Caco-2 (cell line): Measurements from ENCODE around the gene CARD11. TPM values are rescaled to one million over a fixed set of nuclear protein-coding genes. Genes with fewer than 3 reads are reported as not detected.

ENCODE experiments used
- BruUV-seq: library from RNA; stranded (reverse); fragments of 400-500 nt; replicated peaks from 2 replicates; lab custom pipeline; 2021; lab: Mats Ljungman, UMichigan
- CTCF ChIA-PET: fragments of 300-600 bp; sonication (Branson Sonifier 250); formaldehyde crosslinking; loops from one replicate; lab custom pipeline; 2022; ENCODE audit warnings: antibody characterized with exemption; lab: Charles Lee
- POLR2A ChIA-PET: fragments of 300-600 bp; sonication (Branson Sonifier 250); formaldehyde crosslinking; loops from one replicate; lab custom pipeline; 2022; ENCODE audit warnings: antibody characterized with exemption; lab: Charles Lee
- DNase-seq, 2 experiments: peaks; one replicate each; pipeline versions ENCODE4 v3.0.0 to v3.0.0-alpha.2; 2020 to 2022
- H3K27me3 ChIP-seq: replicated peaks from 2 replicates; pipeline ENCODE4 v1.6.0; 2011; ENCODE audit warnings: low read length; ENCODE audit not compliant: control insufficient read depth, insufficient read depth
- H3K36me3 ChIP-seq: 2 replicates; pipeline ENCODE4 v1.5.1; 2011; ENCODE audit warnings: low read length; ENCODE audit not compliant: control insufficient read depth, insufficient read depth
- H3K4me1 ChIP-seq: fragments of 250-450 bp; sonication (Bioruptor Pico); 2 replicates; pipeline ENCODE4 v1.5.1; 2020; ENCODE audit warnings: mild to moderate bottlenecking
- H3K4me3 ChIP-seq: 2 replicates; pipeline ENCODE4 v1.5.1; 2011; ENCODE audit warnings: low read depth, mild to moderate bottlenecking, control low read depth, low read length
- H3K9me3 ChIP-seq: fragments of 250-450 bp; sonication (Bioruptor Pico); 2 replicates; pipeline ENCODE4 v1.5.1; 2020; ENCODE audit warnings: mild to moderate bottlenecking, moderate library complexity
- H3K27ac Mint-ChIP-seq: one replicate; pipeline ENCODE4 v1.8.0; 2022; ENCODE audit warnings: mixed read lengths; ENCODE audit not compliant: unreplicated experiment
- H3K27me3 Mint-ChIP-seq: one replicate; pipeline ENCODE4 v1.8.0; 2022; ENCODE audit warnings: mixed read lengths; ENCODE audit not compliant: insufficient read depth, unreplicated experiment
- H3K36me3 Mint-ChIP-seq: one replicate; pipeline ENCODE4 v1.8.0; 2022; ENCODE audit warnings: mild to moderate bottlenecking, mixed read lengths; ENCODE audit not compliant: insufficient read depth, unreplicated experiment
- H3K4me1 Mint-ChIP-seq: one replicate; pipeline ENCODE4 v1.8.0; 2022; ENCODE audit warnings: low read depth, mixed read lengths; ENCODE audit not compliant: unreplicated experiment
- H3K4me3 Mint-ChIP-seq: one replicate; pipeline ENCODE4 v1.8.0; 2022; ENCODE audit warnings: mild to moderate bottlenecking, moderate library complexity, mixed read lengths; ENCODE audit not compliant: unreplicated experiment
- H3K9me3 Mint-ChIP-seq: one replicate; pipeline ENCODE4 v1.8.0; 2022; ENCODE audit warnings: mixed read lengths; ENCODE audit not compliant: unreplicated experiment
- intact Hi-C: fragments of 100-400 bp; cut with micrococcal nuclease; formaldehyde crosslinking; loops from one replicate; pipeline ENCODE4 v1.10.0; 2022; ENCODE audit not compliant: unreplicated experiment
- total RNA-seq: library from RNA; stranded (reverse); gene quantifications from 2 replicates; pipeline ENCODE4 v1.2.3, GENCODE V29; 2022
- TF ChIP-seq, protein P1 (sequence below), 2 experiments: fragments of 200-600 bp in 1 of 2; IDR thresholded peaks; 1 replicate in 1 of 2; 2 replicates in 1 of 2; pipeline versions ENCODE4 v1.5.1 to v1.8.0; 2011 to 2022; ENCODE audit warnings: antibody characterized with exemption in 1 of 2, control low read depth in 1 of 2, inconsistent platforms in 1 of 2, low read depth in 1 of 2, low read length in 1 of 2, mild to moderate bottlenecking in 1 of 2, moderate library complexity in 1 of 2; ENCODE audit not compliant: insufficient read depth in 1 of 2, severe bottlenecking in 1 of 2, unreplicated experiment in 1 of 2

CARD11 gene
- total RNA-seq, 1 experiment from 2014 or later: 5.4 TPM

DNA sequence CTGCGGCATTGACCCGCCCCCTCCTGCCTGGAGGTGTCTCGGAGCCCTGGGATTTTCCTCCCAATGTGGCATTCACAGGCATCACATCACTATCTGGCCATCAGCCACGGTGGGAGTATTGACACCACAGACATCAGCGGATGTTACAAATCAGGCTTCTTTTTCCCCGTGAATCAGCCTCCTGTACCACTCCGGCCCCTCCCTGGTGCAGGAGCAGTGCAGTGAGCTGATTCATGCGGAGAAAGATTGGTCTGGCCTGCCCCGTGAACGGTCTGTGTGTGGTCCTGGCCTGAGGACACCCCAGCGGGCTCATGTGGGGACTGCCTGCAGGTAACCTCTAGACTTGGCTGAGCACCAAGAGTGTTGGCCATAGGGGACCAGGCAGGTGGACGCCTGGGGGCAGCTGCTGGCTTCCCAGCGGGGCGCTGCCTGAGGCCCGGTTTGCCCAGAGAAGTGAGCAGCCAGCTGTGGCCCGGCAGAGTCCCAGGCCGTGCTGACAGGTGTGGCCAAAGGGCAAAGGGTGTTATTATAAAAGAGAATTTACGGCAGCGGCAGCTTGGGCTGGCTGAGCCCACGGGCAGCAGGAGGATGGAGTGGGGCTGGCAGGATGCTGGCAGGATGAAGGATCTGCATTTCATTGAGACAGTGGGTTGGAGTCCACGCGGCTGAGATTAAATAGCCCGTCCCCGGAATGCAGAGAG lies 167.5 kb downstream of the CARD11 start:
- CTCF ChIA-PET: no interaction called here
- H3K36me3 ChIP-seq: no peaks in the 10 kb centered on the region
- TF ChIP-seq, protein P1, sequence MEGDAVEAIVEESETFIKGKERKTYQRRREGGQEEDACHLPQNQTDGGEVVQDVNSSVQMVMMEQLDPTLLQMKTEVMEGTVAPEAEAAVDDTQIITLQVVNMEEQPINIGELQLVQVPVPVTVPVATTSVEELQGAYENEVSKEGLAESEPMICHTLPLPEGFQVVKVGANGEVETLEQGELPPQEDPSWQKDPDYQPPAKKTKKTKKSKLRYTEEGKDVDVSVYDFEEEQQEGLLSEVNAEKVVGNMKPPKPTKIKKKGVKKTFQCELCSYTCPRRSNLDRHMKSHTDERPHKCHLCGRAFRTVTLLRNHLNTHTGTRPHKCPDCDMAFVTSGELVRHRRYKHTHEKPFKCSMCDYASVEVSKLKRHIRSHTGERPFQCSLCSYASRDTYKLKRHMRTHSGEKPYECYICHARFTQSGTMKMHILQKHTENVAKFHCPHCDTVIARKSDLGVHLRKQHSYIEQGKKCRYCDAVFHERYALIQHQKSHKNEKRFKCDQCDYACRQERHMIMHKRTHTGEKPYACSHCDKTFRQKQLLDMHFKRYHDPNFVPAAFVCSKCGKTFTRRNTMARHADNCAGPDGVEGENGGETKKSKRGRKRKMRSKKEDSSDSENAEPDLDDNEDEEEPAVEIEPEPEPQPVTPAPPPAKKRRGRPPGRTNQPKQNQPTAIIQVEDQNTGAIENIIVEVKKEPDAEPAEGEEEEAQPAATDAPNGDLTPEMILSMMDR (IDR thresholded peaks at IDR 0.05; ENCODE audit: insufficient read depth in 1 of 2, low read depth in 1 of 2, low read length in 1 of 2, severe bottlenecking in 1 of 2, unreplicated experiment in 1 of 2): no peak
- H3K36me3 Mint-ChIP-seq: no peaks in the 10 kb centered on the region
- no peak for DNase-seq
- no peak overlapping the region for H3K4me3 ChIP-seq
- no peaks in the 10 kb centered on the region for H3K27me3 ChIP-seq
- H3K27me3 Mint-ChIP-seq: no peaks in the 10 kb centered on the region
- no peak overlapping the region for H3K27ac Mint-ChIP-seq
- no TSS peak for BruUV-seq
- intact Hi-C loops: no loop called here
- POLR2A ChIA-PET: no interaction called here
- no peaks in the 10 kb centered on the region for H3K4me1 ChIP-seq
- no peaks in the 10 kb centered on the region for H3K4me1 Mint-ChIP-seq
- H3K4me3 Mint-ChIP-seq: no peak overlapping the region
- no peaks in the 10 kb centered on the region for H3K9me3 Mint-ChIP-seq
- H3K9me3 ChIP-seq: no peaks in the 10 kb centered on the region

DNA sequence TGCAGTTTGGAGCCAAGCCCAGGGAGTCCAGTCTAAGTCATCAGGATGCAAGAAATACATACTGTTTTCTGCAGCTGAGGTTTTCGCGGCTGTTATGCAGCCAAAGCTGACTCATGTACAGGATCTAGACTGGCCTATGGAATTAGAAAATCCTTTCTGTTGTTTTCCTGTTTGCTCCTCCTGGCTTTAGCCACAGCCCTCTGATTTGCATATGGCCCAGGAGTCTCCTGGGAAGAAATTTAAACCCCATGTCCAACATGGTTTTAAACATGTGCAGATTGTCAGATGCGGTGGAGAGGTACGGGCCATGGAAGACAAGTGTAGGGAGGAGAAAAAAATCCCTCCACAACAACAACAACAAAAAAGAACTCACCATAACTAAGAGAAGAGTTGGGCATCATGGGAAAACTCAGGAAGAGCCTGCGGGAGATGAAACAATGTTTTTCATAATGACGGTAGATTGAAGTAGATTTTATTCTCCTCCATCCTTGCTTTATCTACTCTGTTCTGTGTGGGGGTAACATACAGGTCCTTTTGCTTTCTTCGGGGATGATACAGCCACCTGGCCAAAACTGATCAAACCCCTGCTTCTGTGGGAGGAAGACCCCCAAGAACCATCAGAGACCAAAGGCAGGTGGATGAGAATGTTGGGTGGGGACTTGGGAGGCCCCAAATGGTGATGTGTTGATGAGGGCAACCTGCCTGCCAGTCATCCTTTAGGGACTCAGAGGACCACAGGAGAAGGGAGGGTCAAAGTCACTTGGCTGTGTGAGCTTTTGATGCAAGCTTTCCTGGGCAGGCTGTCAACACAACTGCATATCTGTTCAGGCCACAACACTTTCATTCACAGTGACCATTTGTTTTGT lies 169.7 kb downstream of the CARD11 start:
- ChIA-PET POLR2A (no interaction called here), CTCF (no interaction called here)
- intact Hi-C loops: no loop called here
- peak; percentile 25 to 67 for DNase-seq
- H3K4me1 Mint-ChIP-seq: no peaks in the 10 kb centered on the region
- no peaks in the 10 kb centered on the region for H3K36me3 Mint-ChIP-seq
- no peaks in the 10 kb centered on the region for H3K36me3 ChIP-seq
- no peaks in the 10 kb centered on the region for H3K27me3 Mint-ChIP-seq
- no peak overlapping the region for H3K4me3 ChIP-seq
- TSS peak; percentile 59 for BruUV-seq
- no peak overlapping the region for H3K4me3 Mint-ChIP-seq
- H3K4me1 ChIP-seq: no peaks in the 10 kb centered on the region
- H3K27me3 ChIP-seq: no peaks in the 10 kb centered on the region
- H3K9me3 ChIP-seq: no peaks in the 10 kb centered on the region
- peak overlapping the region; percentile 89 for H3K27ac Mint-ChIP-seq
- TF ChIP-seq, protein P1 (IDR thresholded peaks at IDR 0.05; ENCODE audit: insufficient read depth in 1 of 2, low read depth in 1 of 2, low read length in 1 of 2, severe bottlenecking in 1 of 2, unreplicated experiment in 1 of 2): no peak
- H3K9me3 Mint-ChIP-seq: no peaks in the 10 kb centered on the region

GRCh38 chr7:2873146-2873545 lies 170.5 kb downstream of the CARD11 start:
- H3K4me1 Mint-ChIP-seq: no peaks in the 10 kb centered on the region
- intact Hi-C loops: no loop called here
- POLR2A ChIA-PET: no interaction called here
- H3K27me3 Mint-ChIP-seq: no peaks in the 10 kb centered on the region
- Histone ChIP-seq H3K4me3 (no peak overlapping the region), H3K4me1 (no peaks in the 10 kb centered on the region), H3K36me3 (no peaks in the 10 kb centered on the region), H3K27me3 (no peaks in the 10 kb centered on the region), H3K9me3 (no peaks in the 10 kb centered on the region)
- no peaks in the 10 kb centered on the region for H3K9me3 Mint-ChIP-seq
- no peak overlapping the region for H3K4me3 Mint-ChIP-seq
- no TSS peak for BruUV-seq
- H3K27ac Mint-ChIP-seq: no peak overlapping the region
- DNase-seq: no peak
- H3K36me3 Mint-ChIP-seq: no peaks in the 10 kb centered on the region
- CTCF ChIA-PET: no interaction called here
- TF ChIP-seq, protein P1 (IDR thresholded peaks at IDR 0.05; ENCODE audit: insufficient read depth in 1 of 2, low read depth in 1 of 2, low read length in 1 of 2, severe bottlenecking in 1 of 2, unreplicated experiment in 1 of 2): no peak
